NOMO-1 treated with dmso at 0.1 percent for 144 hours (cell line): ENCODE measurements around the gene PITX2.

Experiments
- DNase-seq: peaks from one replicate; lab custom pipeline; 2025; ENCODE audit not compliant: unreplicated experiment; lab: John Stamatoyannopoulos, UW

Gene PITX2

GRCh38 chr4:110622841-110623717 is at the start of gene PITX2:
Gene PITX2 (minus strand): TSS chr4:110623077. CDS start chr4:110622460, 617 bp downstream.
- no peak for DNase-seq

- DNase-seq = no peak
These were observed 48.8 kb upstream of the PITX2 start for GRCh38 chr4:110671679-110672078.

DNA sequence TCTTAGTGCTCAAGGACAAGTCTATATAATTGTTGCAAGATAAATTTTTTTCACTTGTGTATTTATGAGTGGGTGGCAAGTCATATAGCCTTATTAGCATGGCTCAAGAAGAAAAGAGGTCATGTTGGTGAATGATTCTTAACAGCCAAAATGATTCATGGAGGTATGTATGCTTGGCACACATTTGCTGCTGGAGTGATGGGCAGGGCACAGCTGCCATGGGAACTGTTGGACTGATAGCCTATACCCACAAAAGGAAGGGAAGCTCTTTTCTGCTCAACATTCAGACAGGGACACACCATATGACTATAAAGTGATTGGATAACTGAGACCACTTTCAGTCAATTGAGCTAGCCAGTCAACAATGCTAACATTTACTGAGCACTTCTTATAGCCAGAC is 46.8 kb upstream of the PITX2 start:
- DNase-seq = no peak

GRCh38 chr4:110668463-110669235 is 45.8 kb upstream of the PITX2 start:
- DNase-seq = no peak

DNA sequence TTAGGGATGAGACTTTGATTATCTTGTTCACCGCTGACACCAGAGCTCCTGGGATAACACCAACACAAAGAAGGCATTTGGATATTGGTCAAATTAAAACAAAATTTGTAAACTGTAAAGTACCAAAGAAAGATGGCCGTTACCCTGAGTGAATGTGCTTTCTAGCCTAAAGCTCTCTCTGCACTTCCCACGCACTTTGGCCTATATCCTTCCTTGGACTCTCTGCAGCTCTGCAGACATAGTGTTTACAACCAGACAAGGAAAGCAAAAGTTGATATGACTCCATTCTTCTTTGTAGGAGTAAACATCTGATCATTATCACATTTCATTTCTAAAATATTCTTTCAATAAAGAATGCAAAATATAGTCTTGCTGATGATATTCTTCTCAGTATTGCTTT is 44.8 kb upstream of the PITX2 start:
- DNase-seq = no peak

GRCh38 chr4:110666030-110666429 is 43.2 kb upstream of the PITX2 start:
- no peak for DNase-seq

GRCh38 chr4:110663738-110664444 is 41.0 kb upstream of the PITX2 start:
- DNase-seq = no peak

- no peak for DNase-seq
These were observed 40.3 kb upstream of the PITX2 start for GRCh38 chr4:110663206-110663605.

DNA sequence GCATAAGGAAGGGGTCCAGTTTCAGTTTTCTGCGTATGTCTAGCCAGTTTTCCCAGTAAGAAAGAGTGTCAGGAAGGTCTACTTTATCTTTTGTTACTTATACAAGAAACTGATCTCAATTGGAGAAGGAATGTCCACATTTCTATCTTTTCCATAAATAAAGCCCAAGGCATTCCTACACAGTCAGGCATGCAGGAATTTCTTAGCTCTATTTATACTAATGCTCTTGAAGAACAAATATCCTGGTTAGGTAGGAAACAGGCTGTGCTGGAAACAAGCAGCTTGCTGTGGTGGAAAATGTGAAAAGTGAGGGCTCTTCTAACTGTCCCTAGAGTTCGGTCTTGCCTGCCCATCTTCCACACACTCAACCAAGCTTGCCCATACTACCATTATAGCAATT is 37.9 kb upstream of the PITX2 start:
- no peak for DNase-seq

DNA sequence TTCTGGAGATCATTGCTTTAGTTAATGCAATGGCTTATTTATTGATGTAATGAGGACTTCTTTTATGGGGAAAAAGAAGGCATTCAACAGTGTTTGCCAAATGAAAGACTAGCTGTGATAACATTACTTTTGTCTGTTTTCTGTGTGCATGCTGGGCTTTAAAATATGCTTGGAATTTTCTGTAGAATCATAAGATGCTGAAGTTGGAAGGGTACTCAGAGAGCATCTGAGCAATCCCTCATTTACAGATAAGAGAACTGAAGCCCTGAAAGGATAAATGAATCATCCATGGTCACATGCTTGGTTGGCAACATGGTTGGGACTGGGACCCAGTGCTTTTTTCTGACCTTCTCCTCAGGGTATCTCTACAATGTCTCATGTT is 31.4 kb upstream of the PITX2 start:
- no peak for DNase-seq

DNA sequence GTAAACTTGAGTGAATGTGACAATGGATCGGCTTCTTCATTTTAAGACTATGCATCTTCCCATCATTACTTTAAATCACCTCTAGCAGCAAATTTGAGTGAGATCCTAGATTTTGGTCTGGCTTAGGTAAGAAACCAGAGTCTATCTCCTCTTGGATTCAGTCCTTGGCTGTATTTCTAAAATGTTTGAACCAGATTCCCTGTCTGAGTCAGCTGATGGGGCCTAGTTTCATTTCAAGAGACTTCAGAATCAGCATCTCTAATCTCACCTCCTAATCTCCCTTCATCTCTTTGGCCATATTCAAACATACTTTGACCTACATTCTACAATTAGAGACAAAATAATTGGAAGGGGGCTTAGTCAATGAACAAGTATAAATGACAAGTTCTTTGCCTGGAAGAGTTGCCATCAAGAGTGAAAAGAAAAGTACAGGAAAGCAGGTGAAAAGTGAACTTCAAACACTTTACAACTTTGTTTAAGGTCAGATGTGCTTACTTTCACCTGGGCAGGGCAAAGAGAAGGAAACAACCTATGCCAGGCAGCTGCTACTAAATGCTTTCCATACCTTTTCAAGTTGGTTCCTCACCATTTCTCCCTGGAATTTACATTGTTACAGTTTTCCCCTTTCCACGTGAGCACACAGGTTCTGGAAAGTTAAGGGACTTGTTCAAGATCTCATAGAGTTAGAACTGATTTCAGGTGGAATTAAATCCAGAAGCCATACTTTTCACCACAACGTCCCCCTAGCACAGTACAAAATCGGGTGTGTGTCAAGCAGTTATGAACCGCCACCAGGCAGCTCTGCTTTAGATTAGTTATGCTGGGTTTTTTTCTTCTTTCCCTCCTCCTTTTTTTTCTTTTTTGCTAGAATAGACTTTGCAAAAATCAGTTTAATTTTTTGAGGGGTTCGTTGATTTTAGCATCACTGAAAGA is 30.7 kb upstream of the PITX2 start:
- no peak for DNase-seq

DNA sequence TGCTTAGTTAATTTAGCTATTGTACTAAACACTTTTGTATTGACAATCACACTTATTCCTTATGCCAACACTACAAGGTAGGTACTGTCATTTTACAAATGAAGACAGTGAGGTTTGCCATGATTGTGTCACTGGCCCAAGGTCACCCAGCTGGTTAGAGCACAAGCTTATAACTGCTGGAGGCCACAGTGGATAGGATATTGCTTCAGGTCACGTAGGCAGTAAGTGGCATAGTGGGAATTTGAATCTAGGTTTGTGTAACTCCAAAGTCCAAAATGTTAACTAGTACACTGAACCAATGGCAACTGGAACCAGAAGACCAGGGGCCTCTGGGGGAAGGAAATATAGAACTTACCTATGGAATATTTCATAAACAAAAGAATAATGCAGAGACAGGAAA is 21.1 kb upstream of the PITX2 start:
- DNase-seq = no peak

GRCh38 chr4:110643096-110643495 is 20.2 kb upstream of the PITX2 start:
- DNase-seq = no peak

- DNase-seq = no peak
These were observed 18.3 kb upstream of the PITX2 start for GRCh38 chr4:110641218-110641617.

DNA sequence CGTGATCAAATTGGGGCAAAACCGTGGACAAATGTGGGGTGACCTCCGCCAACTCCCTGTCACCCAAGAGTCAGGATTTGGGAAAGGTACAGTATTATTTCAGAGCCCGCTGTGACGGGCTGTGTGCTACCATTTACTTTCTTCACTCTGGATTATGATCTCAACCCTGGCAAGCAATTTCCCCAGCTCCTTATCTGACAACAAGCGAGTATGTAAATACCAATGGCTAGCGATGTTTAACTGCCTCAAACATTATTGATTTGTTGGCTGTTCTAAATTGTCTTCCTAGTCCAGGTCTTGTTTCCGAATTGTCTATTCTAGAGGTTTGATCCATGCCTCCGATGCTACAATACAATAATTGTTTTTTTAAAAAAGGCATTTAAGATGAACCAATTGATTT is 17.7 kb upstream of the PITX2 start:
- no peak for DNase-seq

GRCh38 chr4:110639207-110640090 is 16.6 kb upstream of the PITX2 start:
- no peak for DNase-seq

- no peak for DNase-seq
These were observed 15.3 kb upstream of the PITX2 start for GRCh38 chr4:110638089-110638746.

DNA sequence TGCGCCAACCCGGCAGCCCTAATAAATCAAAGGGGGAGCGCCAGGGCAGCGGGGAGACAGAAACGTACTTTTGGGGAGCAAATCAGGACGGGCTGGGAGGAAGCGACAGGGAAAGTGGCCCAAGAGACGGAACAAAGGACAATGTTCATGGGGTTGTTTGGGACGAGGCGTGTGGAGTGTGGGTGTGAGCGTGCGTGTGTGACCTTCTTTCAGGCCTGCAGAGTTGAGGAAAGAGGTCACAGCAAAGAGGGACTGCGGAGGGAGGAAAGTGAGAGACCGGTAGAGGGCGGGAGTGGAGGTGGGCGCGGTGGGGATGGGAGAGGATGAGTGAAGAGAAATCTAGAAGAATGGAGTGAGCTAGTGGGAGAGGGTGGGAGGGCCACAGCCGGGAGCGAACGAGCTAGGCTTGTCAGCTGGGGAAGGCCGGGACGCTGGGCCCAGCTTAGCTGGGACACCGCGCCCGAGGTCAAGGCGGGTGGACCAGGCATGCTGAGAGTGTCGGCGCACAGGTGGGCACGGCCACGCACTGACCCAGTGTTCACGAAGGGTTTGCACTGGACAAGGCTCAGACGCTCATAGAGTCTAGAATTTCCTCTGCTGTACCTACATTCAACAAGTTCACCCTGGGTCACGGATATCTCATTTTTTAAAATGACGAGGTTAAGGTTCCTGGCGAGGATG is 14.7 kb upstream of the PITX2 start:
- no peak for DNase-seq
